HepG2 (cell line): ENCODE results near the gene SLC66A3. TPM values are rescaled to one million over a fixed set of nuclear protein-coding genes. Genes with fewer than 3 reads are reported as not detected.

Experiments used
- BHLHE40 ChIP-seq: IDR thresholded peaks from 2 replicates; pipeline ENCODE4 v1.6.1; 2011; ENCODE audit warnings: low read length, improper control_type of control experiment
- HNRNPUL1 ChIP-seq: fragments of 200-400 bp; formaldehyde crosslinking; IDR thresholded peaks from 2 replicates; pipeline ENCODE4 v1.6.1; 2017; ENCODE audit warnings: low read depth, mild to moderate bottlenecking, low read length, moderate library complexity
- IRF2 ChIP-seq: IDR thresholded peaks from 2 replicates; pipeline ENCODE4 v1.6.1; 2018; ENCODE audit warnings: missing genetic modification reagents, missing compliant biosample characterization
- KAT2B ChIP-seq: fragments of 150-350 bp; IDR thresholded peaks from 2 replicates; pipeline ENCODE4 v1.6.1; 2014; ENCODE audit warnings: low read depth, low read length, borderline replicate concordance
- KDM2A ChIP-seq: sonication (generic); formaldehyde crosslinking; IDR thresholded peaks from 2 replicates; pipeline ENCODE4 v1.4.0; 2020; ENCODE audit warnings: low read depth, missing genetic modification reagents, borderline replicate concordance
- NONO ChIP-seq, 2 experiments: fragments of 450-650 bp in 1 of 2; sonication (generic) in 1 of 2; formaldehyde crosslinking in 1 of 2; IDR thresholded peaks in 1 of 2; conservative IDR thresholded peaks in 1 of 2; 2 replicates each; pipeline versions ENCODE4 v1.6.1 to v1.8.0; 2017 to 2022; ENCODE audit warnings: mild to moderate bottlenecking in 1 of 2, missing genetic modification reagents in 1 of 2, moderate library complexity in 1 of 2
- PCBP1 ChIP-seq: fragments of 200-400 bp; formaldehyde crosslinking; IDR thresholded peaks from 2 replicates; pipeline ENCODE4 v1.6.1; 2017; ENCODE audit warnings: mild to moderate bottlenecking, low read depth, low read length, borderline replicate concordance
- PITX1 ChIP-seq: sonication (generic); formaldehyde crosslinking; IDR thresholded peaks from 2 replicates; pipeline ENCODE4 v1.5.1; 2020; ENCODE audit warnings: mild to moderate bottlenecking, missing genetic modification reagents
- PLRG1 ChIP-seq: fragments of 450-650 bp; conservative IDR thresholded peaks from 2 replicates; pipeline ENCODE4 v1.6.1; 2016
- RBM39 ChIP-seq: fragments of 200-400 bp; formaldehyde crosslinking; IDR thresholded peaks from one replicate; pipeline ENCODE4 v1.6.1; 2018; ENCODE audit warnings: antibody characterized with exemption, mild to moderate bottlenecking, low read depth, low read length; ENCODE audit not compliant: poor library complexity, severe bottlenecking
- SALL1 ChIP-seq: sonication (generic); formaldehyde crosslinking; IDR thresholded peaks from 2 replicates; pipeline ENCODE4 v1.8.0; 2022; ENCODE audit warnings: mild to moderate bottlenecking, missing genetic modification reagents
- SP140L ChIP-seq: sonication (generic); formaldehyde crosslinking; IDR thresholded peaks from 2 replicates; pipeline ENCODE4 v1.4.0; 2020; ENCODE audit warnings: missing genetic modification reagents, borderline replicate concordance
- TOE1 ChIP-seq: sonication (generic); formaldehyde crosslinking; IDR thresholded peaks from 2 replicates; pipeline ENCODE4 v1.4.0; 2020; ENCODE audit warnings: mild to moderate bottlenecking, missing genetic modification reagents
- ZBTB21 ChIP-seq: sonication (generic); formaldehyde crosslinking; IDR thresholded peaks from 2 replicates; pipeline ENCODE4 v1.4.0; 2020; ENCODE audit warnings: missing genetic modification reagents
- ZMYM4 ChIP-seq: sonication (generic); formaldehyde crosslinking; IDR thresholded peaks from 2 replicates; pipeline ENCODE4 v1.8.1; 2023; ENCODE audit warnings: mild to moderate bottlenecking, missing genetic modification reagents
- ZNF30 ChIP-seq: sonication (generic); formaldehyde crosslinking; IDR thresholded peaks from 2 replicates; pipeline ENCODE4 v1.5.0; 2020; ENCODE audit warnings: mild to moderate bottlenecking, missing genetic modification reagents
- ZNF530 ChIP-seq: sonication (generic); formaldehyde crosslinking; IDR thresholded peaks from 2 replicates; pipeline ENCODE4 v1.5.0; 2020; ENCODE audit warnings: low read depth, mild to moderate bottlenecking, missing genetic modification reagents
- ZNF589 ChIP-seq: sonication (generic); formaldehyde crosslinking; conservative IDR thresholded peaks from 2 replicates; pipeline ENCODE4 v1.8.0; 2022; ENCODE audit warnings: mild to moderate bottlenecking, moderate library complexity, missing genetic modification reagents
- ZNF672 ChIP-seq: sonication (generic); formaldehyde crosslinking; IDR thresholded peaks from 2 replicates; pipeline ENCODE4 v1.8.1; 2022; ENCODE audit warnings: missing genetic modification reagents
- ZNF761 ChIP-seq: sonication (generic); formaldehyde crosslinking; conservative IDR thresholded peaks from 2 replicates; pipeline ENCODE4 v1.4.0; 2020; ENCODE audit warnings: mild to moderate bottlenecking, missing genetic modification reagents
- polyA plus RNA-seq, 8 experiments: library from polyadenylated mRNA; depleted of rRNA in 3 of 8; stranded (reverse) in 7 of 8; unstranded in 1 of 8; fragments of >200 nt; fragmentation: Illumina TruSeq in 4 of 8; extraction: Trizol in 4 of 8; gene quantifications; 2 replicates each; pipeline versions ENCODE4 v1.2.1 to v1.2.3, GENCODE V29; 2011 to 2016; ENCODE audit warnings: low read depth in 4 of 8, missing spikeins in 1 of 8, mixed read lengths in 1 of 8; ENCODE audit not compliant: insufficient read depth in 1 of 8
- total RNA-seq, 5 experiments: library from RNA; depleted of rRNA; stranded (reverse); fragments of >200 nt; fragmentation: Illumina TruSeq; extraction: Trizol; gene quantifications; 2 replicates each; pipeline ENCODE4 v1.2.3, GENCODE V29; 2016; ENCODE audit warnings: low read depth in 1 of 5
- TF ChIP-seq, protein P1 (sequence below): sonication (generic); formaldehyde crosslinking; IDR thresholded peaks from 2 replicates; pipeline ENCODE4 v1.4.0; 2020; ENCODE audit warnings: missing genetic modification reagents, mild to moderate bottlenecking, borderline replicate concordance
- TF ChIP-seq, protein P2 (sequence below): sonication (generic); IDR thresholded peaks from 2 replicates; pipeline ENCODE4 v1.6.1; 2016; ENCODE audit warnings: low read depth, borderline replicate concordance
- TF ChIP-seq, protein P3 (sequence below): sonication (generic); formaldehyde crosslinking; IDR thresholded peaks from 2 replicates; pipeline ENCODE4 v1.4.0; 2020; ENCODE audit warnings: missing genetic modification reagents, borderline replicate concordance

Gene SLC66A3
- total and polyA plus RNA-seq, 2 of the 13 experiments (the other 11 are each of a cell fraction or from before 2014, with no cell fraction given): 2.2 to 3.7 TPM

DNA sequence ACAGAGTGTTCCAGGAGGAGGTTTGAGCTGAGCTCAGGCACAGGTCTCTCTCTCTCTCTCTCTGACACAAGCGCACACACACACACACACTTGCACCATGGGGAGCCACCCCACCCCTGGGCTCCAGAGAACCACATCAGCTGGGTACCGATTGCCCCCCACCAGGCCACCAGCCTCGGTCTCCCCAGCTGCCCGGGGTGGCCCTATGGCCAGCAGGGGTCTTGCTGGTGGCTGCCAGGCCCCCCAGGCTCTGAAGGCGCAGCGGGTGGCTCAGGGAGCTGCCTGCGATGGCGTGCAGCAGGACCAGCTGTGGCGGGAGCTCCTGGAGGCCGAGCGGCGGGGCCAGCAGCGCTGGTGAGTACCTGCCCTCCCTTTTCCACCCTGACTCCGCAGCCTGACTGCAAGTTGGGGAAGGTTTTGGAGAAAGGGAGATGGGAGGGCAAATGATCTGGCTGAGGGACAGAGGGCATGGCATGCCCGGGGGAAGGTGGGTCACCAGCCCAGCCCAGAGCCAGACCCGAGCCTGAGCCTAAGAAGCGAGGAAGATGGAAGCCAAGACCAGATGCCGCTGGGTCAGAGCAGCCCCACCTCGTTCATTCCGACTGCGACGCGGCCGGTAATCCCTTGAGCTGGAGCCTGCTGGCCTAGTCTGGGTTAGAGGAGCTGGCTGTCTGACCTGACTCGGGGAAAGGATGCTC is 21.9 kb upstream of the SLC66A3 start (continued):
- TF ChIP-seq, protein P1, sequence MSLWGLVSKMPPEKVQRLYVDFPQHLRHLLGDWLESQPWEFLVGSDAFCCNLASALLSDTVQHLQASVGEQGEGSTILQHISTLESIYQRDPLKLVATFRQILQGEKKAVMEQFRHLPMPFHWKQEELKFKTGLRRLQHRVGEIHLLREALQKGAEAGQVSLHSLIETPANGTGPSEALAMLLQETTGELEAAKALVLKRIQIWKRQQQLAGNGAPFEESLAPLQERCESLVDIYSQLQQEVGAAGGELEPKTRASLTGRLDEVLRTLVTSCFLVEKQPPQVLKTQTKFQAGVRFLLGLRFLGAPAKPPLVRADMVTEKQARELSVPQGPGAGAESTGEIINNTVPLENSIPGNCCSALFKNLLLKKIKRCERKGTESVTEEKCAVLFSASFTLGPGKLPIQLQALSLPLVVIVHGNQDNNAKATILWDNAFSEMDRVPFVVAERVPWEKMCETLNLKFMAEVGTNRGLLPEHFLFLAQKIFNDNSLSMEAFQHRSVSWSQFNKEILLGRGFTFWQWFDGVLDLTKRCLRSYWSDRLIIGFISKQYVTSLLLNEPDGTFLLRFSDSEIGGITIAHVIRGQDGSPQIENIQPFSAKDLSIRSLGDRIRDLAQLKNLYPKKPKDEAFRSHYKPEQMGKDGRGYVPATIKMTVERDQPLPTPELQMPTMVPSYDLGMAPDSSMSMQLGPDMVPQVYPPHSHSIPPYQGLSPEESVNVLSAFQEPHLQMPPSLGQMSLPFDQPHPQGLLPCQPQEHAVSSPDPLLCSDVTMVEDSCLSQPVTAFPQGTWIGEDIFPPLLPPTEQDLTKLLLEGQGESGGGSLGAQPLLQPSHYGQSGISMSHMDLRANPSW (CRISPR knock-in tag): no peak
- TF ChIP-seq ZNF530 (CRISPR knock-in tag): no peak
- no peak for TF ChIP-seq ZNF761 (CRISPR knock-in tag)
- no peak for TF ChIP-seq KDM2A (CRISPR knock-in tag)
- no peak for TF ChIP-seq BHLHE40
- TF ChIP-seq NONO (IDR thresholded peaks at IDR 0.05): no peak
- TF ChIP-seq NONO (CRISPR knock-in tag; conservative IDR thresholded peaks at IDR 0.05): no peak
- peak; percentile 54; the same call in 1 of the 2 replicates for TF ChIP-seq PITX1 (CRISPR knock-in tag)
- TF ChIP-seq KAT2B: no peak
- no peak for TF ChIP-seq HNRNPUL1
- TF ChIP-seq PCBP1: no peak
- TF ChIP-seq ZNF589: no peak
- TF ChIP-seq, protein P2, sequence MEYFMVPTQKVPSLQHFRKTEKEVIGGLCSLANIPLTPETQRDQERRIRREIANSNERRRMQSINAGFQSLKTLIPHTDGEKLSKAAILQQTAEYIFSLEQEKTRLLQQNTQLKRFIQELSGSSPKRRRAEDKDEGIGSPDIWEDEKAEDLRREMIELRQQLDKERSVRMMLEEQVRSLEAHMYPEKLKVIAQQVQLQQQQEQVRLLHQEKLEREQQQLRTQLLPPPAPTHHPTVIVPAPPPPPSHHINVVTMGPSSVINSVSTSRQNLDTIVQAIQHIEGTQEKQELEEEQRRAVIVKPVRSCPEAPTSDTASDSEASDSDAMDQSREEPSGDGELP: peak; percentile 66; the same call in 1 of the 2 replicates
- peak; percentile 2 for TF ChIP-seq RBM39
- TF ChIP-seq ZBTB21 (CRISPR knock-in tag): no peak
- no peak for TF ChIP-seq IRF2 (CRISPR knock-in tag)
- TF ChIP-seq ZMYM4 (CRISPR knock-in tag): 0 out of 2 replicates have a peak, but pooled peaks have one; percentile 0
- 0 out of 2 replicates have a peak, but pooled peaks have one; percentile 14 for TF ChIP-seq SALL1 (CRISPR knock-in tag)
- TF ChIP-seq SP140L (CRISPR knock-in tag): no peak
- TF ChIP-seq, protein P3, sequence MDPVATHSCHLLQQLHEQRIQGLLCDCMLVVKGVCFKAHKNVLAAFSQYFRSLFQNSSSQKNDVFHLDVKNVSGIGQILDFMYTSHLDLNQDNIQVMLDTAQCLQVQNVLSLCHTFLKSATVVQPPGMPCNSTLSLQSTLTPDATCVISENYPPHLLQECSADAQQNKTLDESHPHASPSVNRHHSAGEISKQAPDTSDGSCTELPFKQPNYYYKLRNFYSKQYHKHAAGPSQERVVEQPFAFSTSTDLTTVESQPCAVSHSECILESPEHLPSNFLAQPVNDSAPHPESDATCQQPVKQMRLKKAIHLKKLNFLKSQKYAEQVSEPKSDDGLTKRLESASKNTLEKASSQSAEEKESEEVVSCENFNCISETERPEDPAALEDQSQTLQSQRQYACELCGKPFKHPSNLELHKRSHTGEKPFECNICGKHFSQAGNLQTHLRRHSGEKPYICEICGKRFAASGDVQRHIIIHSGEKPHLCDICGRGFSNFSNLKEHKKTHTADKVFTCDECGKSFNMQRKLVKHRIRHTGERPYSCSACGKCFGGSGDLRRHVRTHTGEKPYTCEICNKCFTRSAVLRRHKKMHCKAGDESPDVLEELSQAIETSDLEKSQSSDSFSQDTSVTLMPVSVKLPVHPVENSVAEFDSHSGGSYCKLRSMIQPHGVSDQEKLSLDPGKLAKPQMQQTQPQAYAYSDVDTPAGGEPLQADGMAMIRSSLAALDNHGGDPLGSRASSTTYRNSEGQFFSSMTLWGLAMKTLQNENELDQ (CRISPR knock-in tag): no peak
- no peak for TF ChIP-seq ZNF30 (CRISPR knock-in tag)
- TF ChIP-seq PLRG1: no peak
- TF ChIP-seq ZNF672: 0 out of 2 replicates have a peak, but pooled peaks have one; percentile 19
- TF ChIP-seq TOE1 (CRISPR knock-in tag): no peak
